Measurements from ENCODE around the gene ZFP57. TPM values are rescaled to one million over a fixed set of nuclear protein-coding genes. Genes with fewer than 3 reads are reported as not detected.

Gene ZFP57
- 0.90 and 1.6 TPM in 2 replicates for total RNA-seq

DNA sequence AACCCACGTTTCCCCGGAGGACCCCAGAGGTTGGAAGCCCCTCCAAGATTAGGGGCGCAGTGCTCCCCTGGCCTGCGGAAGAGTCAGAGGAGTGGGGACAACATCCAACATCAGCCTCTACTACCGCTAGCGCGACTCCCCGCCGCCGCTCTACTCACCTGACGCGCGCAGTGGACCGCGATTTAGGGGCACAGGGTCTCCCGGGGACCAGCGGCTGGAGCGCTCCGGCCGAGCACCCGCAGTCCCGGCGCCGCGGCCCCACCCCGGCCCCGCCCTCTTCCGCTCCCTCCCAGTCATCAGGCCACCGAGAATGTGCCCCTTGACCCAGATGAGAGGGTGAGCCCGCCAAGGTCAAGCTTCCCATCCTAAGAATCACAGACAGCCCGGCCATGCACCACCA lies at the start of gene ZFP57:
TSS of gene ZFP57 (minus strand) at position 249 of the 400 bp plus-strand sequence. CDS start 4,149 bp downstream, outside the sequence.
- TF ChIP-seq, protein P1, sequence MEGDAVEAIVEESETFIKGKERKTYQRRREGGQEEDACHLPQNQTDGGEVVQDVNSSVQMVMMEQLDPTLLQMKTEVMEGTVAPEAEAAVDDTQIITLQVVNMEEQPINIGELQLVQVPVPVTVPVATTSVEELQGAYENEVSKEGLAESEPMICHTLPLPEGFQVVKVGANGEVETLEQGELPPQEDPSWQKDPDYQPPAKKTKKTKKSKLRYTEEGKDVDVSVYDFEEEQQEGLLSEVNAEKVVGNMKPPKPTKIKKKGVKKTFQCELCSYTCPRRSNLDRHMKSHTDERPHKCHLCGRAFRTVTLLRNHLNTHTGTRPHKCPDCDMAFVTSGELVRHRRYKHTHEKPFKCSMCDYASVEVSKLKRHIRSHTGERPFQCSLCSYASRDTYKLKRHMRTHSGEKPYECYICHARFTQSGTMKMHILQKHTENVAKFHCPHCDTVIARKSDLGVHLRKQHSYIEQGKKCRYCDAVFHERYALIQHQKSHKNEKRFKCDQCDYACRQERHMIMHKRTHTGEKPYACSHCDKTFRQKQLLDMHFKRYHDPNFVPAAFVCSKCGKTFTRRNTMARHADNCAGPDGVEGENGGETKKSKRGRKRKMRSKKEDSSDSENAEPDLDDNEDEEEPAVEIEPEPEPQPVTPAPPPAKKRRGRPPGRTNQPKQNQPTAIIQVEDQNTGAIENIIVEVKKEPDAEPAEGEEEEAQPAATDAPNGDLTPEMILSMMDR (IDR thresholded peaks at IDR 0.05; ENCODE audit: insufficient read depth, low read length, severe bottlenecking) = no peak
- DNase-seq (ENCODE audit: low read depth) = no peak
- no peak within 1 kb of the TSS for H3K4me3 ChIP-seq (ENCODE audit: low read depth, low read length)
- no peaks in the 10 kb centered on the region for H3K36me3 ChIP-seq (ENCODE audit: control insufficient read depth, insufficient read depth, low read length)
- FAIRE-seq = no peak
- no peaks in the 10 kb centered on the region for H3K27me3 ChIP-seq (ENCODE audit: control insufficient read depth, insufficient read depth, low read length)

DNA sequence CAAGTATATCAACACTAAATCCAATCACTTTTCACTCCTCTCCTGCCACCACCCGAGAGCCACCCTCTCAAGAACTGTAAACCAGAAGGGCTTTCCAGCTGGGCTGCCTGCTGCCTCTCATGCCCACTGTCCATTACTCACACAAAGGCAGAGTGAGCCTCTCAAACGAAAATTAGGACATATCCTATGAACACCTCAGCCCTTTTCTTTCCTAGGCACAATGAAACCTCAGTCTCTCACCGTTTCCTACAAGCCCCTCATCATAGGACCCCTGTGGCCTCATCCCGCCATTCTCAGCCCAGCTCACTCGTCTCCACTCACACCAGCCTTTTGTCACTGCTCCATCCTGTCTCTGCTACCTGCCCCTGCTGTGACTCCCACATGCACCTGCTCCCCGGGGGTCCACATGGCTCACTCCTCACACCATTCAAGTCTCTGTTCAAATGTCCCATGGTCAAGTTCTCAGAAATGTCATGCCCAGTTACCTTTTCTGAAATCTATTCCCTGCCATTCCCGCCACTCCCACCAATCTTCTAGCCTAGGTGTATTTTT lies 49.7 kb upstream of the ZFP57 start:
- TF ChIP-seq, protein P1 (IDR thresholded peaks at IDR 0.05; ENCODE audit: insufficient read depth, low read length, severe bottlenecking) = no peak
- no peak for FAIRE-seq
- H3K4me3 ChIP-seq (ENCODE audit: low read depth, low read length) = no peak overlapping the region
- no peak for DNase-seq (ENCODE audit: low read depth)
- H3K27me3 ChIP-seq (ENCODE audit: control insufficient read depth, insufficient read depth, low read length) = no peaks in the 10 kb centered on the region
- H3K36me3 ChIP-seq (ENCODE audit: control insufficient read depth, insufficient read depth, low read length) = no peaks in the 10 kb centered on the region

DNA sequence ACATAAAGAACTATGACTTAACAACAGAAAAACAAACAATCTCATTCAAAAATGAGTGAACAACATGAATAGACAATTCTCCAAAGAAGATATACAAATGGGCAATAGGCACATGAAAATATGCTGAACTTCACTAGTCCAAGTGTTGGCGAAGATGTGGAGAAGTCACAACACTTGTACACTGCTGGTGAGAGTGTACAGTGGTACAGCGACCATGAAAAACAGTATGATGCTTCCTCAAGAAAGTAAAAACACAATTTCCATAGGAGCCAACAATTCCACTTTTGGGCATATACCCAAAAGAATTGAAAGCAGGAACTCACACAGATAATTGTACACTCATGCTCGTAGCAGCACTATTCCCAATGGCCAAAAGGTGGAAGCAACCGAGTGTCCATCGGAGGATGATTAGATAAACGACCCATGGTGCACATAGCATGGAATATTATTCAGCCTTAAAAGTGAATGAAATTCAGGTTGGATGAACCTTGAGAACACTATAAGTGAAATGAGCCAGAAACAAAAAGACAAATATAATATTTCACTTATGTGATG lies 48.9 kb upstream of the ZFP57 start:
- DNase-seq (ENCODE audit: low read depth) (no peak), FAIRE-seq (no peak)
- TF ChIP-seq, protein P1 (IDR thresholded peaks at IDR 0.05; ENCODE audit: insufficient read depth, low read length, severe bottlenecking) = no peak
- H3K4me3 ChIP-seq (ENCODE audit: low read depth, low read length) = no peak overlapping the region
- no peaks in the 10 kb centered on the region for H3K27me3 ChIP-seq (ENCODE audit: control insufficient read depth, insufficient read depth, low read length)
- H3K36me3 ChIP-seq (ENCODE audit: control insufficient read depth, insufficient read depth, low read length) = no peaks in the 10 kb centered on the region

DNA sequence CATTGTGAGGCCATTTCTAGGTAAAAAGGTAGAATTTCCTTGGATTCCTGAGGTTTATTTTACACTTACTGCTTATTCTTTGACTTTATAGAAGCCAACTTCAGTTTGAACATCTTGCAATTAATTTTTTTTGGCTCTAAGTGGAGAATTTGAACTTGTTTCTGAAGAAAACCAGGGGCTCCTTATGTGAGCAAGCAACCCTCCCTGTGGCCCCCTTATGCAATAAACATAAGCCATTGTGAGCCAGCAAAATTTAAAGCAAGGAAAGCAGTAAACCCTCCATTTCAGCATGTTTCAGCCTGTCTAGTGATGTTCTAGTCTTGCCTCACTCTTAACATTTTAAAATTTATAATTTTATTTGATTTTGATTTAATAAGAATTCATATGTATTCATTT lies 47.9 kb upstream of the ZFP57 start:
- H3K4me3 ChIP-seq (ENCODE audit: low read depth, low read length) = no peak overlapping the region
- H3K27me3 ChIP-seq (ENCODE audit: control insufficient read depth, insufficient read depth, low read length) = no peaks in the 10 kb centered on the region
- TF ChIP-seq, protein P1 (IDR thresholded peaks at IDR 0.05; ENCODE audit: insufficient read depth, low read length, severe bottlenecking) = no peak
- FAIRE-seq = no peak
- no peak for DNase-seq (ENCODE audit: low read depth)
- no peaks in the 10 kb centered on the region for H3K36me3 ChIP-seq (ENCODE audit: control insufficient read depth, insufficient read depth, low read length)

GRCh38 chr6:29728173-29728874 lies 47.4 kb upstream of the ZFP57 start:
- FAIRE-seq = no peak
- DNase-seq (ENCODE audit: low read depth) = no peak
- Histone ChIP-seq H3K27me3 (ENCODE audit: control insufficient read depth, insufficient read depth, low read length) (no peaks in the 10 kb centered on the region), H3K4me3 (ENCODE audit: low read depth, low read length) (no peak overlapping the region), H3K36me3 (ENCODE audit: control insufficient read depth, insufficient read depth, low read length) (no peaks in the 10 kb centered on the region)
- TF ChIP-seq, protein P1 (IDR thresholded peaks at IDR 0.05; ENCODE audit: insufficient read depth, low read length, severe bottlenecking) = no peak
